OCI-LY1 (cell line): ENCODE results near the gene CDKN2B-AS1.

Experiments used
- H2AFZ ChIP-seq: fragments of 200-600 bp; sonication (generic), shearing (Covaris generic); 2 replicates; pipeline ENCODE4 v1.6.0; 2014; ENCODE audit warnings: antibody characterized with exemption, mild to moderate bottlenecking, low read length
- H3F3A ChIP-seq: fragments of 200-600 bp; sonication (generic), shearing (Covaris generic); 2 replicates; pipeline ENCODE4 v1.6.0; 2014; ENCODE audit warnings: mild to moderate bottlenecking, antibody characterized with exemption, low read length, moderate library complexity; ENCODE audit not compliant: insufficient read depth
- H3K27ac ChIP-seq: fragments of 200-600 bp; sonication (generic); 2 replicates; pipeline ENCODE4 v1.5.1; 2014; ENCODE audit warnings: low read length, mixed run types, mild to moderate bottlenecking, low read depth; ENCODE audit not compliant: poor library complexity, severe bottlenecking
- H3K27me3 ChIP-seq: fragments of 200-600 bp; sonication (generic); 2 replicates; pipeline ENCODE4 v1.6.0; 2014; ENCODE audit warnings: antibody characterized with exemption, mild to moderate bottlenecking, low read length, moderate library complexity; ENCODE audit not compliant: insufficient read depth
- H3K36me3 ChIP-seq: fragments of 200-600 bp; sonication (generic); 2 replicates; pipeline ENCODE4 v1.6.1; 2014; ENCODE audit warnings: mild to moderate bottlenecking, antibody characterized with exemption, low read length, moderate library complexity, mixed read lengths; ENCODE audit not compliant: insufficient read depth
- H3K4me1 ChIP-seq: fragments of 200-600 bp; sonication (generic); 2 replicates; pipeline ENCODE4 v1.5.1; 2014; ENCODE audit warnings: mild to moderate bottlenecking, low read length, moderate library complexity; ENCODE audit not compliant: insufficient read depth, severe bottlenecking
- H3K4me2 ChIP-seq: fragments of 200-600 bp; sonication (generic), shearing (Covaris generic); 2 replicates; pipeline ENCODE4 v1.6.1; 2014; ENCODE audit warnings: low read length
- H3K4me3 ChIP-seq: fragments of 200-600 bp; sonication (generic); 2 replicates; pipeline ENCODE4 v1.5.1; 2014; ENCODE audit warnings: low read length, low read depth, mild to moderate bottlenecking, mixed read lengths; ENCODE audit not compliant: poor library complexity, severe bottlenecking
- H3K79me2 ChIP-seq: fragments of 200-600 bp; shearing (Covaris generic); 2 replicates; pipeline ENCODE4 v1.6.1; 2016; ENCODE audit warnings: mixed run types, low read length, mixed read lengths; ENCODE audit not compliant: insufficient read depth
- H3K9ac ChIP-seq: fragments of 200-600 bp; sonication (generic), shearing (Covaris generic); 2 replicates; pipeline ENCODE4 v1.6.1; 2014; ENCODE audit warnings: mild to moderate bottlenecking, low read length, mixed read lengths
- H3K9me2 ChIP-seq: fragments of 200-600 bp; sonication (generic), shearing (Covaris generic); 2 replicates; pipeline ENCODE4 v1.6.1; 2014; ENCODE audit warnings: low read depth, mild to moderate bottlenecking, low read length, mixed read lengths
- H3K9me3 ChIP-seq: fragments of 200-600 bp; shearing (Covaris generic); 2 replicates; pipeline ENCODE4 v1.6.1; 2014; ENCODE audit warnings: low read length, mixed read lengths
- H4K20me1 ChIP-seq: fragments of 200-600 bp; sonication (generic), shearing (Covaris generic); 2 replicates; pipeline ENCODE4 v1.6.0; 2016; ENCODE audit warnings: mild to moderate bottlenecking, low read length; ENCODE audit not compliant: insufficient read depth
- EZH2 ChIP-seq: fragments of 200-600 bp; sonication (generic), shearing (Covaris generic); IDR thresholded peaks from 2 replicates; pipeline ENCODE4 v1.8.0; 2017; ENCODE audit warnings: borderline replicate concordance, mixed run types, mild to moderate bottlenecking, antibody characterized with exemption, low read length, moderate library complexity, mixed read lengths
- TF ChIP-seq, protein P1 (sequence below): fragments of 200-600 bp; sonication (generic), shearing (Covaris generic); IDR thresholded peaks from 2 replicates; pipeline ENCODE4 v1.5.1; 2017; ENCODE audit warnings: mild to moderate bottlenecking, antibody characterized with exemption, low read length, moderate library complexity, mixed read lengths

The CDKN2B-AS1 gene

GRCh38 chr9:21995006-21995665, 545 bp downstream of the CDKN2B-AS1 start:
- Histone ChIP-seq H3K4me2 (peak overlapping the region; percentile 80), H3K4me3 (peak overlapping the region; percentile 85), H4K20me1 (no peaks in the 10 kb centered on the region), H3K4me1 (peaks cover 27% of the 10 kb centered on the region), H3K9ac (peak overlapping the region; percentile 95), H3K27ac (peak overlapping the region; percentile 98), H3K9me3 (no peaks in the 10 kb centered on the region; the same call in 1 of the 2 replicates), H2AFZ (no peak overlapping the region), H3K79me2 (peaks cover 48% of the 10 kb centered on the region), H3K27me3 (no peaks in the 10 kb centered on the region), H3K9me2 (no peaks in the 10 kb centered on the region), H3K36me3 (peaks cover 25% of the 10 kb centered on the region), H3F3A (no peaks in the 10 kb centered on the region)
- no peak for TF ChIP-seq EZH2
- TF ChIP-seq, protein P1, sequence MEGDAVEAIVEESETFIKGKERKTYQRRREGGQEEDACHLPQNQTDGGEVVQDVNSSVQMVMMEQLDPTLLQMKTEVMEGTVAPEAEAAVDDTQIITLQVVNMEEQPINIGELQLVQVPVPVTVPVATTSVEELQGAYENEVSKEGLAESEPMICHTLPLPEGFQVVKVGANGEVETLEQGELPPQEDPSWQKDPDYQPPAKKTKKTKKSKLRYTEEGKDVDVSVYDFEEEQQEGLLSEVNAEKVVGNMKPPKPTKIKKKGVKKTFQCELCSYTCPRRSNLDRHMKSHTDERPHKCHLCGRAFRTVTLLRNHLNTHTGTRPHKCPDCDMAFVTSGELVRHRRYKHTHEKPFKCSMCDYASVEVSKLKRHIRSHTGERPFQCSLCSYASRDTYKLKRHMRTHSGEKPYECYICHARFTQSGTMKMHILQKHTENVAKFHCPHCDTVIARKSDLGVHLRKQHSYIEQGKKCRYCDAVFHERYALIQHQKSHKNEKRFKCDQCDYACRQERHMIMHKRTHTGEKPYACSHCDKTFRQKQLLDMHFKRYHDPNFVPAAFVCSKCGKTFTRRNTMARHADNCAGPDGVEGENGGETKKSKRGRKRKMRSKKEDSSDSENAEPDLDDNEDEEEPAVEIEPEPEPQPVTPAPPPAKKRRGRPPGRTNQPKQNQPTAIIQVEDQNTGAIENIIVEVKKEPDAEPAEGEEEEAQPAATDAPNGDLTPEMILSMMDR: no peak

GRCh38 chr9:21995666-21996398, 1.2 kb downstream of the CDKN2B-AS1 start:
- H3K27me3 ChIP-seq: no peaks in the 10 kb centered on the region
- H3K4me1 ChIP-seq: peaks cover 24% of the 10 kb centered on the region
- peak overlapping the region; percentile 95 for H3K9ac ChIP-seq
- TF ChIP-seq EZH2: no peak
- TF ChIP-seq, protein P1: peak; percentile 48
- H4K20me1 ChIP-seq: no peaks in the 10 kb centered on the region
- no peaks in the 10 kb centered on the region for H3K9me3 ChIP-seq
- H3K36me3 ChIP-seq: 0 out of 2 replicates have a peak, but pooled peaks cover 19% of the 10 kb centered on the region
- H3K4me2 ChIP-seq: peak overlapping the region; percentile 80
- H3K79me2 ChIP-seq: peaks cover 41% of the 10 kb centered on the region
- peak overlapping the region; percentile 85 for H3K4me3 ChIP-seq
- no peaks in the 10 kb centered on the region for H3K9me2 ChIP-seq
- no peak overlapping the region for H2AFZ ChIP-seq
- H3K27ac ChIP-seq: peak overlapping the region; percentile 98
- H3F3A ChIP-seq: no peaks in the 10 kb centered on the region

DNA sequence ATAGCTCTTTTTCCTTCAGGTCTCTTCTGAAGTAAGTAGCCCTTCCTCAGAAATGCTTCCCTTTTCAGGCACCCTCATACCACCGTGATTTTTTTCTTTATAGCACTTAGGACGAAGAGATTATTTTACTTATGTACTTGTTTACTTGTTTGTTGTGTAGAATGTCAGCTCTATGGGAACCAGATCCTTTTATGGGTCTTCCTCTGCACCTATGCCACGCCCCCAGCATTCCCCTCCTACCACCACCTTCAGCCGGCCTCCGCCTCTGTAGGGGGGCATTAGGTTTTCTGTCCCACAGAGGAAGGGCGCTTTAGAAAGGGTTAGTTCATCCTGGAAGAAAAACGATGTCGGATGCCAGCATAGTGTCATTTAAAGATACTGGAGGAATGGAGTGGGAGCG, 1.8 kb downstream of the CDKN2B-AS1 start:
- Histone ChIP-seq H3K9ac (peak overlapping the region; percentile 95), H3K4me2 (peak overlapping the region; percentile 80), H3F3A (no peaks in the 10 kb centered on the region), H3K79me2 (peaks cover 35% of the 10 kb centered on the region), H3K27ac (peak overlapping the region; percentile 98), H3K4me3 (peak overlapping the region; percentile 85), H3K9me2 (no peaks in the 10 kb centered on the region), H3K9me3 (no peaks in the 10 kb centered on the region), H3K27me3 (no peaks in the 10 kb centered on the region), H3K4me1 (peaks cover 18% of the 10 kb centered on the region), H4K20me1 (no peaks in the 10 kb centered on the region), H2AFZ (no peak overlapping the region), H3K36me3 (0 out of 2 replicates have a peak, but pooled peaks cover 19% of the 10 kb centered on the region)
- TF ChIP-seq, protein P1: no peak
- TF ChIP-seq EZH2: no peak
